Lower lobe of right lung (tissue), 2 donors: ENCODE measurements around the gene MEIS1. TPM values are rescaled to one million over a fixed set of nuclear protein-coding genes. Genes with fewer than 3 reads are reported as not detected.

Source experiments
- ATAC-seq, 2 donors: fragments of 200-7000 bp; cut with Tn5 transposase; one replicate each; pipeline ENCODE4 v1.9.1; 2020 to 2022; ENCODE audit warnings: mild to moderate bottlenecking in 2 of 2, moderate library complexity in 2 of 2
- DNase-seq: peaks from one replicate; pipeline ENCODE4 v3.0.0-alpha.2; 2020
- H3K27ac ChIP-seq: fragments of 200-600 bp; one replicate; pipeline ENCODE4 v1.8.0; 2022
- H3K27me3 ChIP-seq: fragments of 200-600 bp; one replicate; pipeline ENCODE4 v1.8.0; 2022; ENCODE audit warnings: low read depth
- H3K36me3 ChIP-seq: fragments of 200-600 bp; one replicate; pipeline ENCODE4 v1.8.0; 2022; ENCODE audit warnings: mild to moderate bottlenecking
- H3K4me1 ChIP-seq: fragments of 200-600 bp; one replicate; pipeline ENCODE4 v1.8.0; 2022
- H3K4me3 ChIP-seq: fragments of 200-600 bp; one replicate; pipeline ENCODE4 v1.8.0; 2022; ENCODE audit warnings: mild to moderate bottlenecking
- H3K9me3 ChIP-seq: fragments of 200-600 bp; one replicate; pipeline ENCODE4 v1.8.0; 2022
- CTCF ChIP-seq: fragments of 200-600 bp; IDR thresholded peaks from one replicate; pipeline ENCODE4 v1.8.0; 2022; ENCODE audit warnings: antibody characterized with exemption, mild to moderate bottlenecking
- intact Hi-C: fragments of 100-400 bp; cut with DNase I; formaldehyde crosslinking; loops from one replicate; pipeline ENCODE4 v1.11.0; 2022
- total RNA-seq: library from RNA; stranded (reverse); fragmentation: NEBNext Ultra II Directional; extraction: Animal tissue kit (Norgen Biotek cat#: 25700); gene quantifications from one replicate; pipeline ENCODE4 v1.2.1, GENCODE V29; 2021
- donor health status: DM: no; HTN: yes; CAD: no; lungs with severe emphysema.

Gene MEIS1
- total RNA-seq, 1 donor from 2014 or later: 54.7 TPM

GRCh38 chr2:66405473-66405872 lies 29.5 kb upstream of the MEIS1 start:
- no peak for ATAC-seq
- intact Hi-C loops: no loop called here

GRCh38 chr2:66408905-66409304 lies 26.0 kb upstream of the MEIS1 start:
- no peak overlapping the region for H3K4me3 ChIP-seq
- no peak for TF ChIP-seq CTCF
- DNase-seq (no peak), ATAC-seq (no peak)
- no peaks in the 10 kb centered on the region for H3K36me3 ChIP-seq
- no peaks in the 10 kb centered on the region for H3K4me1 ChIP-seq
- H3K27ac ChIP-seq: no peak overlapping the region
- no peaks in the 10 kb centered on the region for H3K27me3 ChIP-seq
- intact Hi-C loops: no loop called here
- H3K9me3 ChIP-seq: no peaks in the 10 kb centered on the region

More at GRCh38 chr2:66405473-66405872, 29.5 kb upstream of the MEIS1 start:
- Histone ChIP-seq H3K36me3 (no peaks in the 10 kb centered on the region), H3K4me1 (no peaks in the 10 kb centered on the region), H3K27ac (no peak overlapping the region), H3K9me3 (peaks cover under 1% of the 10 kb centered on the region), H3K4me3 (no peak overlapping the region), H3K27me3 (no peaks in the 10 kb centered on the region)
- no peak for DNase-seq
- no peak for TF ChIP-seq CTCF

- H3K27me3 ChIP-seq: peaks cover 3% of the 10 kb centered on the region
- H3K27ac ChIP-seq: no peak overlapping the region
- intact Hi-C loops: no loop called here
- no peak overlapping the region for H3K4me3 ChIP-seq
- no peaks in the 10 kb centered on the region for H3K9me3 ChIP-seq
- DNase-seq (no peak), ATAC-seq (no peak)
- no peaks in the 10 kb centered on the region for H3K36me3 ChIP-seq
- no peak for TF ChIP-seq CTCF
- no peaks in the 10 kb centered on the region for H3K4me1 ChIP-seq
Observed at GRCh38 chr2:66412874-66413273, 22.1 kb upstream of the MEIS1 start.

- Histone ChIP-seq H3K4me3 (no peak overlapping the region), H3K9me3 (no peaks in the 10 kb centered on the region), H3K27ac (no peak overlapping the region), H3K4me1 (no peaks in the 10 kb centered on the region), H3K36me3 (no peaks in the 10 kb centered on the region), H3K27me3 (peaks cover 3% of the 10 kb centered on the region)
- no peak for TF ChIP-seq CTCF
- intact Hi-C loops: no loop called here
- DNase-seq (no peak), ATAC-seq (no peak)
Observed at GRCh38 chr2:66414896-66415295, 20.0 kb upstream of the MEIS1 start.

GRCh38 chr2:66418381-66418780 lies 16.5 kb upstream of the MEIS1 start:
- Histone ChIP-seq H3K9me3 (no peaks in the 10 kb centered on the region), H3K36me3 (no peaks in the 10 kb centered on the region), H3K27me3 (peaks cover 3% of the 10 kb centered on the region), H3K4me3 (no peak overlapping the region), H3K27ac (no peak overlapping the region), H3K4me1 (no peaks in the 10 kb centered on the region)
- DNase-seq (no peak), ATAC-seq (no peak)
- intact Hi-C loops: no loop called here
- TF ChIP-seq CTCF: no peak

GRCh38 chr2:66421612-66422011 lies 13.3 kb upstream of the MEIS1 start:
- no peaks in the 10 kb centered on the region for H3K9me3 ChIP-seq
- intact Hi-C loops: no loop called here
- ATAC-seq: no peak

More at GRCh38 chr2:66421612-66422011, 13.3 kb upstream of the MEIS1 start:
- peaks cover 2% of the 10 kb centered on the region for H3K4me1 ChIP-seq
- no peak for TF ChIP-seq CTCF
- no peak overlapping the region for H3K27ac ChIP-seq
- peaks cover 22% of the 10 kb centered on the region for H3K27me3 ChIP-seq
- no peak overlapping the region for H3K4me3 ChIP-seq
- DNase-seq: no peak
- H3K36me3 ChIP-seq: no peaks in the 10 kb centered on the region
